Upper lobe of left lung (tissue), 6 donors: ENCODE results near the gene TMEM168. TPM values are rescaled to one million over a fixed set of nuclear protein-coding genes. Genes with fewer than 3 reads are reported as not detected.

Source experiments
- ATAC-seq, 2 donors: fragments of 200-7000 bp; cut with Tn5 transposase; one replicate each; pipeline ENCODE4 v1.9.1; 2022; ENCODE audit warnings: mild to moderate bottlenecking in 2 of 2, moderate library complexity in 2 of 2; ENCODE audit not compliant: low FRiP score in 2 of 2
- DNase-seq, 2 donors: peaks; one replicate each; pipeline ENCODE4 v3.0.0-alpha.2; 2019 to 2020
- H3K27ac ChIP-seq, 4 donors: fragments of 200-600 bp; sonication (generic); one replicate each; pipeline ENCODE4 v1.5.1; 2016 to 2019
- H3K27me3 ChIP-seq, 4 donors: fragments of 200-600 bp; sonication (generic); one replicate each; pipeline ENCODE4 v1.5.1; 2017 to 2019
- H3K36me3 ChIP-seq, 4 donors: fragments of 200-600 bp; sonication (generic); one replicate each; pipeline ENCODE4 v1.5.1; 2016 to 2019
- H3K4me1 ChIP-seq, 4 donors: fragments of 200-600 bp; sonication (generic); one replicate each; pipeline ENCODE4 v1.5.1; 2018 to 2019
- H3K4me3 ChIP-seq, 4 donors: fragments of 200-600 bp; sonication (generic); one replicate each; pipeline ENCODE4 v1.5.1; 2017 to 2019; ENCODE audit warnings: mild to moderate bottlenecking in 2 of 4, moderate library complexity in 1 of 4
- H3K9me3 ChIP-seq, 4 donors: fragments of 200-600 bp; sonication (generic); one replicate each; pipeline ENCODE4 v1.5.1; 2018 to 2019
- CTCF ChIP-seq, 6 experiments: fragments of 450-650 bp in 4 of 6; fragments of 200-600 bp in 2 of 6; sonication (generic) in 2 of 6; IDR thresholded peaks; one replicate each; pipeline ENCODE4 v1.5.1; 2016 to 2019; ENCODE audit warnings: antibody characterized with exemption in 6 of 6
- EP300 ChIP-seq, 4 donors: sonication (generic); formaldehyde crosslinking; IDR thresholded peaks; one replicate each; pipeline ENCODE4 v1.5.1; 2017; ENCODE audit warnings: antibody characterized with exemption in 4 of 4, control low read depth in 2 of 4
- POLR2A ChIP-seq, 4 donors: fragments of 450-650 bp; IDR thresholded peaks; one replicate each; pipeline ENCODE4 v1.5.1; 2016 to 2017; ENCODE audit warnings: antibody characterized with exemption in 4 of 4, mild to moderate bottlenecking in 2 of 4
- POLR2AphosphoS5 ChIP-seq, 2 donors: sonication (generic); formaldehyde crosslinking; IDR thresholded peaks; one replicate each; pipeline ENCODE4 v1.5.1; 2017; ENCODE audit warnings: antibody characterized with exemption in 2 of 2
- WGBS, 2 donors: methylation state at CpG; one replicate each; pipeline ENCODE4 v1.1.5; 2017 to 2018; 5-methylcytosine and 5-hydroxymethylcytosine counted together
- total RNA-seq, 6 donors: library from RNA; depleted of rRNA in 4 of 6; stranded (reverse); fragments of >200 nt in 4 of 6; gene quantifications; one replicate each; pipeline versions ENCODE4 v1.1.0 to v1.2.1, GENCODE V29; 2016 to 2021
- donor health status: DM: no; HTN: no; CAD: no; lungs with moderate emphysema.
- donor health status: DM: no; HTN: yes; CAD: no; lungs with severe emphysema.

TMEM168 gene
- total RNA-seq, 6 donors from 2014 or later, result 9.5 to 33.0 (median 20.4) TPM

- 79 to 82% methylated on average over 3 of the region's 3 CpGs for WGBS, 2 donors
- no peak for DNase-seq
- Histone ChIP-seq H3K27me3 (no peaks in the 10 kb centered on the region), H3K9me3 (peaks cover 4 to 10% (median 8%) of the 10 kb centered on the region in 4 donors), H3K4me1 (no peaks in the 10 kb centered on the region), H3K4me3 (no peak overlapping the region), H3K36me3 (no peaks in the 10 kb centered on the region), H3K27ac (no peak overlapping the region)
- TF ChIP-seq EP300 (IDR thresholded peaks at IDR 0.05) (no peak), CTCF (IDR thresholded peaks at IDR 0.05) (no peak), POLR2AphosphoS5 (IDR thresholded peaks at IDR 0.05) (no peak), POLR2A (IDR thresholded peaks at IDR 0.05) (no peak)
- no peak for ATAC-seq
Measured at GRCh38 chr7:112726076-112726475, 64.1 kb downstream of the TMEM168 start.

GRCh38 chr7:112723416-112723815, 66.8 kb downstream of the TMEM168 start:
- 63 to 72% methylated on average over 4 of the region's 4 CpGs for WGBS, 2 donors
- ATAC-seq (no peak), DNase-seq (no peak)
- no peaks in the 10 kb centered on the region for H3K27me3 ChIP-seq
- H3K27ac ChIP-seq, result no peak overlapping the region
- H3K4me1 ChIP-seq, result no peaks in the 10 kb centered on the region
- H3K4me3 ChIP-seq, result no peak overlapping the region
- H3K9me3 ChIP-seq, result peaks cover 0 to 6% (median 2%) of the 10 kb centered on the region in 4 donors
- no peak for TF ChIP-seq EP300 (IDR thresholded peaks at IDR 0.05)
- no peak for TF ChIP-seq POLR2AphosphoS5 (IDR thresholded peaks at IDR 0.05)
- no peak for TF ChIP-seq CTCF (IDR thresholded peaks at IDR 0.05)
- H3K36me3 ChIP-seq, result no peaks in the 10 kb centered on the region

GRCh38 chr7:112721366-112721765, 68.8 kb downstream of the TMEM168 start:
- no peak for ATAC-seq
- no peaks in the 10 kb centered on the region for H3K4me1 ChIP-seq
- H3K36me3 ChIP-seq, result no peaks in the 10 kb centered on the region
- 58 to 65% methylated on average over 1 of the region's 1 CpG for WGBS, 2 donors
- TF ChIP-seq POLR2A (IDR thresholded peaks at IDR 0.05) (no peak), EP300 (IDR thresholded peaks at IDR 0.05) (no peak), CTCF (IDR thresholded peaks at IDR 0.05) (no peak), POLR2AphosphoS5 (IDR thresholded peaks at IDR 0.05) (no peak)
- H3K4me3 ChIP-seq, result no peak overlapping the region
- H3K9me3 ChIP-seq, result no peaks in the 10 kb centered on the region
- H3K27me3 ChIP-seq, result no peaks in the 10 kb centered on the region
- H3K27ac ChIP-seq, result no peak overlapping the region
- no peak for DNase-seq

- ATAC-seq (no peak), DNase-seq (no peak)
- no peak overlapping the region for H3K27ac ChIP-seq
- no peaks in the 10 kb centered on the region for H3K9me3 ChIP-seq
- no peaks in the 10 kb centered on the region for H3K27me3 ChIP-seq
- no peaks in the 10 kb centered on the region for H3K4me1 ChIP-seq
- H3K4me3 ChIP-seq, result no peak overlapping the region
- 73 to 80% methylated on average over 4 of the region's 4 CpGs for WGBS, 2 donors
- no peaks in the 10 kb centered on the region for H3K36me3 ChIP-seq
- TF ChIP-seq CTCF (IDR thresholded peaks at IDR 0.05), result no peak
- no peak for TF ChIP-seq POLR2A (IDR thresholded peaks at IDR 0.05)
- TF ChIP-seq EP300 (IDR thresholded peaks at IDR 0.05), result no peak
- TF ChIP-seq POLR2AphosphoS5 (IDR thresholded peaks at IDR 0.05), result no peak
Measured at GRCh38 chr7:112715525-112715924, 74.7 kb downstream of the TMEM168 start.

- H3K27me3 ChIP-seq, result no peaks in the 10 kb centered on the region
- WGBS, 2 donors, result 90 to 97% methylated on average over 2 of the region's 2 CpGs
- TF ChIP-seq POLR2AphosphoS5 (IDR thresholded peaks at IDR 0.05) (no peak), POLR2A (IDR thresholded peaks at IDR 0.05) (no peak), EP300 (IDR thresholded peaks at IDR 0.05) (no peak), CTCF (IDR thresholded peaks at IDR 0.05) (no peak)
- DNase-seq, result no peak
- H3K4me1 ChIP-seq, result no peaks in the 10 kb centered on the region
- H3K27ac ChIP-seq, result no peak overlapping the region
- no peaks in the 10 kb centered on the region for H3K9me3 ChIP-seq
- no peak overlapping the region for H3K4me3 ChIP-seq
- ATAC-seq, result no peak
- no peaks in the 10 kb centered on the region for H3K36me3 ChIP-seq
Measured at GRCh38 chr7:112714917-112715316, 75.3 kb downstream of the TMEM168 start.
